HepG2 (cell line): Measurements from ENCODE around the gene TCF19. TPM values are rescaled to one million over a fixed set of nuclear protein-coding genes. Genes with fewer than 3 reads are reported as not detected.

Experiments used
- CREB1 ChIP-seq, 2 experiments: fragments of 450-650 bp in 1 of 2; IDR thresholded peaks; 2 replicates each; pipeline ENCODE4 v1.6.1; 2016 to 2017; ENCODE audit warnings: control low read depth in 1 of 2, mild to moderate bottlenecking in 1 of 2, missing compliant biosample characterization in 1 of 2, missing genetic modification characterization in 1 of 2
- ELF3 ChIP-seq: IDR thresholded peaks from 2 replicates; pipeline ENCODE4 v1.6.1; 2016; ENCODE audit warnings: missing genetic modification reagents, missing compliant biosample characterization
- FOXA1 ChIP-seq, 2 experiments: fragments of 450-650 bp in 1 of 2; sonication (generic) in 1 of 2; formaldehyde crosslinking in 1 of 2; IDR thresholded peaks; 2 replicates each; pipeline versions ENCODE4 v1.4.0 to v1.6.1; 2016 to 2020; ENCODE audit warnings: missing genetic modification reagents in 1 of 2
- FOXK1 ChIP-seq: sonication (generic); formaldehyde crosslinking; IDR thresholded peaks from 2 replicates; pipeline ENCODE4 v1.4.0; 2020; ENCODE audit warnings: low read depth, missing genetic modification reagents, borderline replicate concordance
- FUBP1 ChIP-seq: sonication (generic); formaldehyde crosslinking; IDR thresholded peaks from 2 replicates; pipeline ENCODE4 v1.5.1; 2020; ENCODE audit warnings: missing genetic modification reagents, mild to moderate bottlenecking, borderline replicate concordance
- HINFP ChIP-seq: sonication (generic); formaldehyde crosslinking; IDR thresholded peaks from 2 replicates; pipeline ENCODE4 v1.4.0; 2020; ENCODE audit warnings: low read depth, mild to moderate bottlenecking, missing genetic modification reagents
- HMG20B ChIP-seq: conservative IDR thresholded peaks from 2 replicates; pipeline ENCODE4 v1.6.1; 2016; ENCODE audit warnings: missing genetic modification reagents, missing compliant biosample characterization
- IKZF5 ChIP-seq: IDR thresholded peaks from 2 replicates; pipeline ENCODE4 v1.6.1; 2018; ENCODE audit warnings: missing genetic modification reagents, mild to moderate bottlenecking, missing compliant biosample characterization
- NFKBIZ ChIP-seq: IDR thresholded peaks from 2 replicates; pipeline ENCODE4 v1.6.1; 2018; ENCODE audit warnings: missing genetic modification reagents, missing compliant biosample characterization
- RERE ChIP-seq: IDR thresholded peaks from 2 replicates; pipeline ENCODE4 v1.6.1; 2016; ENCODE audit warnings: low read depth, missing genetic modification reagents, missing compliant biosample characterization
- RNF219 ChIP-seq: sonication (generic); formaldehyde crosslinking; IDR thresholded peaks from 2 replicates; pipeline ENCODE4 v1.5.0; 2020; ENCODE audit warnings: mild to moderate bottlenecking, missing genetic modification reagents
- ZGPAT ChIP-seq: IDR thresholded peaks from 2 replicates; pipeline ENCODE4 v1.6.1; 2016; ENCODE audit warnings: mild to moderate bottlenecking
- ZNF792 ChIP-seq: IDR thresholded peaks from 2 replicates; pipeline ENCODE4 v1.6.1; 2016
- polyA plus RNA-seq, 8 experiments: library from polyadenylated mRNA; depleted of rRNA in 3 of 8; stranded (reverse) in 7 of 8; unstranded in 1 of 8; fragments of >200 nt; fragmentation: Illumina TruSeq in 4 of 8; extraction: Trizol in 4 of 8; gene quantifications; 2 replicates each; pipeline versions ENCODE4 v1.2.1 to v1.2.3, GENCODE V29; 2011 to 2016; ENCODE audit warnings: low read depth in 4 of 8, missing spikeins in 1 of 8, mixed read lengths in 1 of 8; ENCODE audit not compliant: insufficient read depth in 1 of 8
- total RNA-seq, 5 experiments: library from RNA; depleted of rRNA; stranded (reverse); fragments of >200 nt; fragmentation: Illumina TruSeq; extraction: Trizol; gene quantifications; 2 replicates each; pipeline ENCODE4 v1.2.3, GENCODE V29; 2016; ENCODE audit warnings: low read depth in 1 of 5

TCF19 gene
- total and polyA plus RNA-seq, 2 of the 13 experiments (the other 11 are each of a cell fraction or from before 2014, with no cell fraction given): 4.9 to 22.2 TPM

- TF ChIP-seq RERE (CRISPR knock-in tag) (peak; percentile 78; the same call in 1 of the 2 replicates), NFKBIZ (CRISPR knock-in tag) (peak; percentile 49; the same call in 1 of the 2 replicates), FOXK1 (peak; percentile 70; the same call in 1 of the 2 replicates), HMG20B (peak; percentile 69; the same call in 1 of the 2 replicates), FUBP1 (CRISPR knock-in tag) (0 out of 2 replicates have a peak, but pooled peaks have one; percentile 34), FOXA1 (IDR thresholded peaks at IDR 0.05) (peak; percentile 78; the same call in 1 of the 2 replicates), FOXA1 (CRISPR knock-in tag; IDR thresholded peaks at IDR 0.05) (peak; percentile 84), IKZF5 (0 out of 2 replicates have a peak, but pooled peaks have one; percentile 26), HINFP (CRISPR knock-in tag) (no peak), ZNF792 (CRISPR knock-in tag) (0 out of 2 replicates have a peak, but pooled peaks have one; percentile 28), CREB1 (IDR thresholded peaks at IDR 0.05) (peak; percentile 19; the same call in 1 of the 2 replicates), CREB1 (CRISPR knock-in tag; IDR thresholded peaks at IDR 0.05) (peak; percentile 22; the same call in 1 of the 2 replicates), RNF219 (CRISPR knock-in tag) (no peak), ELF3 (CRISPR knock-in tag) (peak; percentile 97), ZGPAT (CRISPR knock-in tag) (peak; percentile 45)
Observed at GRCh38 chr6:31203345-31203979, 45.1 kb downstream of the TCF19 start (continued).
